GM18505 (cell line): Measurements from ENCODE around the gene CCSER1.

Experiments
- ATAC-seq: cut with Tn5 transposase; IDR thresholded peaks from one replicate; pipeline ENCODE4 v1.9.1; 2021; ENCODE audit not compliant: unreplicated experiment
- POLR2A ChIP-seq: IDR thresholded peaks from 4 replicates; pipeline ENCODE4 v1.6.1; 2011; ENCODE audit warnings: borderline replicate concordance; ENCODE audit not compliant: insufficient read depth, insufficient read length; ENCODE audit errors: extremely low read depth

The CCSER1 gene

DNA sequence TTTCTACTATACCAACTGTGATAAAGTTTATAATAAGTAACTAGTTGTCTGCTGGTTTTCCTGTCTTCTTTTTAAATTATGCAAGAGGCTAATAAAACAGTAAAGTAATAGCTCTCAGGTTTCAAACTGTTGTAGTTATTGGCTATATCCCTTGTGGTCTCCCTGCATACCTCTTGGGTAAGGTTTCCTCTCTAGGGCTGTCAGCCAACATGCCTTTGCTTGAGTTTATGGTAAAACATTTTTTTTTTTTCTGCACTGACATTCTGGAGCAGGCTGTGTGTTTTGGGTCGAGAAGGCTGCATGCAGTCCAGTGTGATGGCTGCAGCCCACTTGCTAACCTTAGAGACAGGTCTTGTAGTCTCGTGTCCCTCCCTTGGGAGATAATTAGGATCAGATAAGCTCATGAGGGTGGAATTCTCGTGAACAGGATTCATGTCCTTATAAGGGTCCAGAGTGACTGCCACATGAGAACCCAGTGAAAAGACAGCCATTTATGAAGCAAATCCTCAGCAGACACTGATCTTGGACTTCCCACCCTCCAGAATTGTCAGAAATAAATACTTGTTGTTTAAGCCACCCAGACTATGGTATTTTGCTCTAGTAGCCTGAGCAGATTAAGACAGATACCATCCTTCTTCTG lies 831.2 kb downstream of the CCSER1 start:
- no peak for ATAC-seq
- no peak for TF ChIP-seq POLR2A

DNA sequence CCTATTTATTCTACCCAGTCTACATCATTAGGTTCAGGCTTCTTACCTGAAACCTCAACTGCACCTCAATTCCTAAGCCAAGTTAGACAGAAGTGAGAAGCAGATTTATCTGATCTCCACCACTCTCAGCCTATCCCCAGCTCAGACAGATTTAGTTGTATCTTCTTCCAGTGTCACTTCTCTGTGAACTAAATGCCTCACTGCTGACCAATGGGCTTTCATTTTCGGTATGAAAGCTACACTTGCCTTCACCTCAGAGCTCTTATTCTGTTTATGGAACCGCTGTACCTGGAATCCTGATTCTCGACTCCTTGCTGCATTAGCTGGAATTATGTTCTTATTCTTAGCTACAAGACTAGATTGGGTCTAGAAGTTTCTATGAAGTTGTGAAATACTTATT lies 833.2 kb downstream of the CCSER1 start:
- no peak for ATAC-seq
- no peak for TF ChIP-seq POLR2A

DNA sequence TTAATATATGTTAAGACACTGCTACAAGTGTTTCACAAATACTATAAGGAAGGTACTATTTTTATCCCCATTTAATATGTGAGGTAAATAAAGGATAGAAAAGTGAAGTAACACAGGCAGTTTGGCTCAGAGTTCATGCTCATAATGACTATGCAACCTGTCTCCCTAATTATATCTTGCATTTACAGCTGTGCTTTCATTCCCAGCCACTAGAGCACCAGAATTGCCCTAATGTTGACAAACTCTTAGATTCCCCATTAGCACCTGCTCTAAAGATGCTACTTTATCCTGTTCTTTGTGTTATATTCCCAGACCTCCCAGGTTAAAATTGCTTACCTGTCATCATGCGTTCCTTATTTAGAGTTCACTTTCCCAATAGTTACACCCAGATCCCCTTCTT lies 833.6 kb downstream of the CCSER1 start:
- no peak for ATAC-seq
- no peak for TF ChIP-seq POLR2A

DNA sequence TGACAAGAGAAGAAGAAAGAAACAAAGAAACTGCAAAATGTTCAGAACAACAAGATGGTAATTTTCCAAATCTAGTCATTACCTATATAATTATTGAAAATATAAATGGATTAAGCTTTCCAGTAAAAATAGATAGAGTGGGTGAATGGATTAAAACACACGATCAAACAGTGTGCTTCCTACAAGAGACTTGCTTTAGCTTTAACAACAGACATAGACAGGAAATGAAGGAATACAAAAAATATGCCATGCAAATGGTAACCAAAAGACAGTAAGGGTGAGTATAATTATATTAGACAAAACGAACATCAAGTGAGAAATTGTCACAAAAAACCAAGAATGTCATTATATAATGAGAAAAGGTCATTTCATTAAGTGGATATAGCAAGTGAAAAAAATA lies 842.8 kb downstream of the CCSER1 start:
- no peak for ATAC-seq
- no peak for TF ChIP-seq POLR2A

DNA sequence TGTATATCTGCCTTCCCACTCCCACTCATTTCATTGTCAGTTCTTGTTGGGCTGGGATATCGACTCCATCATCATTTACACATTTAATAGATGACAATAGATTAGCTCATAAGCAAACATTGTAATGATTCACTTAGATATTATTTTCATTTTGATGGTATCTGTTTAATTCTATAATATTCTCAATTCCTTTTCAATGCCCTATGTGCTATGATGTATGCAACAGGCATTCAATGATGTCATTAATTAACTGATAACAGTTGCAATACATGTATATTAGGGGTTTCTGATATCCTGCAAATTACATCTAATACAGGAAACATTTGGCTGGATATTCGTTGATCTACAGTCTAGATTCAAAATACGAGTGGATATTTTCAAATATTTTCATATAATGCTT lies 850.5 kb downstream of the CCSER1 start:
- ATAC-seq = no peak
- TF ChIP-seq POLR2A = no peak

DNA sequence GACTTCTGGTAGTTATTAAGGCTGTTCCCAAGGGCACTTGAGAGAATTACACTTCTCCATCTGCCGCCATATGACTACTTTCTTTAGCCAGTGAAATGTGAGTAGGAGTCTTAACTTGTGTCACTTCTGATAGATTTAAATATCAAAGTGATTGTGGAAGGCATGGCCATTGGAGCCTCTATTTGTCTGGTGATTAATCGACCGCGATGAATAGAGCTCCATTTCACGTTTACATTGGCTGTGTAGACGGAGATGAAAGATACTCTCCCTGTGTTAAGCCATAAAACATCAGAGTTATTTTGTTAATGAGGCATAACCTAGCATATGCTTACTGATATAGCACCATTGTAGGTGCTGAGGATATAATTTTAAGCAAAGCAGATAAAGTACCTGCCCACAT lies 852.4 kb downstream of the CCSER1 start:
- ATAC-seq = no peak
- no peak for TF ChIP-seq POLR2A

DNA sequence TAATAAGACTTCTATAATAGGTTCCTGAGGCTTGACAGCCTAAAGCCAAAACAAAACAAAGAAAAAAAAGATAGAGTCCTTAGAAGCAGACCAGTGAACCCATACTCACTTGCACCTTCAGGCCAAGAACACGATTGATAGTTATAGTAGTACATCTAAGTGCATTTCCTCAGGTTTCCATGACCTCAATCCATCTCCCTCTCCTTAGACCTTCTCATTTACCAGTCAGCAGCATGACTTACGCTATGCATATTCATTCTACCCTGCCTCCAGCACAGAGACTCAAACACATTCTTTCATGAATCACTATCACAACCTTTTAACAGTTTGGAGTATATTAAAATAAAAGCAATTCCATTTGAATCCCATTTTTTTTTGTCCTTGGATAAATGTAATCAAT lies 855.6 kb downstream of the CCSER1 start:
- ATAC-seq = no peak
- no peak for TF ChIP-seq POLR2A

DNA sequence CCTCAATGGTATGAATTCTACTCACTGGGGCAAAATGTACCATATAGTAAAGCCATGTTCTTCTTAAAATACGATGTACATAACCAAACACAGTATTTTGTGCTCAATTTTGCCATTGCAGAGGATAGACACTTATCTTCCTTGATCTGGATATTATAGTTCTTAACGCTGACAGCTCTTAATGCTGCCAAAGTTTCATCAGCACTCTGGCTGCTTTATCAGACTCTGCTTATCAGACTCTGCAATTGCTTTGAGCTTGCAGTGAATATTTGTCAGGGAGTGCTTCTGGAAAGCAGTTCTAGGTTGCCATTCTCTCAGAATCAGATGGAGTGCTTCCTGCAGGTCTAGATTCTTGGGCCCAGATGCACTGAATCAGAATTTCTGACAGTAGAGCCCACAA lies 863.1 kb downstream of the CCSER1 start:
- no peak for TF ChIP-seq POLR2A
- no peak for ATAC-seq

DNA sequence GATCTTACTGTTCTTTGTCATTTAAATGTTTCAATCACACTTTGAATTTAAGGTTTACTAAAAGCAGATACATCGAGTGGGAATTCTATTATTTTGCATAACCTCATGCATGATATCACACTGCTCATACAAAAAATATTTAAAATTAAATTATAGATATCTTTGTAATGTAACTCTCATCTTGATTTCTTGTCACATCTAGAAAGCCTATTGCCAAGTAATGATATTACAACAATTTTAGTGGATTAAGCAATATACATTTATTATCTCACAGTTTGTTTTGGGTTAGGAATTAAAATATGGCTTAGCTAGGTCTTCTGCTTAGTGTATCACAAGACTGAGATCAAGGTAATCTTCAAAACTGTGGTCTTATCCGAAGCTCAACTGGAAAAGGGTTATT lies 865.0 kb downstream of the CCSER1 start:
- TF ChIP-seq POLR2A = no peak
- ATAC-seq = no peak

DNA sequence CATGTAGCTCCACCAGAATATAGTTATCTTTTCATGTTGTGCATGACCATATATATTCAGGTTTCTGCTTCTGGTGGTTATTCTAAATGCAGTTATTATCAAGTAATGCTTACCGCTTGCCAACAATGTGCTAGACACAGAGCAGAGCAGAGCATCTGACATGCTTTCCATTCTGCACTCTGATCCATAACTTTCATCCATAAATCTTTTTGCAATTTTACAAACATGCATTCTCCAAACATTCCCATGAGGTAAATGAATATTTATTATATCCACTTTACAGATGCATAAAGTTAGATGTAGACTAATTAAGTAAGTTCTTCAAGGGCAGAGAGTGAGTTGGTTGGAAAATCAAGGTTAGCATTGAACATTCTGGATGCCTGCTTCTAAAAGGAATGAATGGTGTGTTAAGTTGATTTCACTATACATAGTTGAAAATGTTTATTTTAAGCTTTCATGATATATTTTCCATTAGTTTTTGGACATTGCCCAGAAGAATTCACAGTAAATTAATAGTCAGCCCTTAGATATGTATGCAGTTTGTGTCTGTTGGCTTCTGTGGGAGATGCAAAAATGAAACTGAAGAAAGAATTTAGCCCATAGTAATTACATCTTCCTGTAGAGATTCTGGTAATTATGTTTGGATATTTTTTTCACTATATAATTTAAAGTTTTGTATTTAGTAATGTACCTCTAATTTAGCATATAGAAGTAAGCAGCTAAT lies 867.8 kb downstream of the CCSER1 start:
- TF ChIP-seq POLR2A = no peak
- ATAC-seq = no peak

DNA sequence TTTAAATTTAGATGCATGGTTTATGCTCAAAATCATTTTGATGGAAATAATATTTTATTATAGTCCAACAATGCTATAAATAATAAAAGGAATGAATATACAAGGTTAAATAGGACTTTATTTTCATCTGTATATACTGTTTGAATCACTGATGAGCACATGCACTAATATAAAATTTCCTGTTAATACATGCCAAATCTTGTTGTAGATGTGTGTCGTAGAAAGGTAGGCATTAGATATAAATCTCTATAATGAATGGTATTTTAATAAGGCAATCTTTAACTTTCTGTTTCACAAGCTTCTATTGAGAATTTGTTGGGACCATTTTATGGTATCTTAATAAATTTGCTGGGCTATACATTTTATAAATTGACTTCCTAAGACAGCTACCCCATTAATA lies 868.8 kb downstream of the CCSER1 start:
- no peak for TF ChIP-seq POLR2A
- no peak for ATAC-seq

DNA sequence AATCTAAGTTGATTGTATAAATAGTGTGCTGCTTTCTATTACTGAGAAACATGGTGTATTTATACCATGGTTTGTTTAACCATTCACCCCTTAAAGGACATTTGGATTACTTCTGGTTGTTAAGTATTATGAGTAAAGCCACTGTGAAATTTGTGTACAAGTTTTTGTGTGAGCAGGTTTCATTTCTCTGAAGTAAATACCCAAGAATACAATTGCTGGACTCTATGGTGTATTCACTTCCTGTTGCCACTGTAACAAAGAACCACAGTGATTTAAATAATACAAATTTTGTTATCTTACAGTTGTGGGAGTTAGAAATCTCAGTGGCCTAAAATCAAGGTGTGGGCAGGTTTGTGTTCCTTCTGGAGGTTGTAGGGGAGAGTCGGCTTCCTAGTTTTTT lies 869.6 kb downstream of the CCSER1 start:
- no peak for TF ChIP-seq POLR2A
- no peak for ATAC-seq

DNA sequence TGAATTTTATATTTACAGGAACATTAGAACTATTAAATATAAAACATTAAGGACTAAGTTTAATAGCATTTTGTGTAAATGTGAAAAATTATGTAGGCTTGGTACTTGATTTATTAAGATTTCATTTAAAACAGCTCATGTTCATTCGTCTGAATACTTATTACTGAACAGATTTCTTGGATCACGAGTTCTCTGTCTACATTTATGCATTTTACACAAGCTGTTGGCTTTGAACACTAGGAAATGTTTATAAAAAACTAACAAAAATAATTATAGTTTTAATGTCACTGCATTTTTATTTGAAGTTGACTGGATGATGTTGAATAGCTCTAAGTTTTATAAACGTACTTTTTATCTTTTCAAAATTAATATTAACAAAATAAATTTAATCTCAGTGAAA lies 888.7 kb downstream of the CCSER1 start:
- no peak for ATAC-seq

DNA sequence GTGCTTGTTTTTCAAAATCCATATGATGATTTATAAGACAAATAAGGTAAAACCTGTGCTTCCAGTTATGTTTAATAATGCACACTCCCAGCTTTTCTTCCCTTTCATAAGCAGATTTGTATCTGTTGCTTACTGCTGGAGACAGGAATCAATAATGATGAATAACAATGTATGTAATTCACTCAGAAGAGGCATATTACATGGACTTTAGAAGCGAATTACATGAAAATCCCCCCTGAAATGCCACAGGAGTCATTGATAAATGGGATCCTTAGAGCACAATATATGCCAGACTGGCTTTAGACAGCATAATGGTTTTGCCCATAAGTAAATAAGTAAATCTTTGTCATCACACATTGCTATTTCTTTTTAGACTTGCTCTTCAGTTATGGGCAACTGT lies 892.3 kb downstream of the CCSER1 start:
- ATAC-seq = no peak
- no peak for TF ChIP-seq POLR2A

More for the DNA sequence above, 888.7 kb downstream of the CCSER1 start:
- no peak for TF ChIP-seq POLR2A
